Testis (tissue), 3 donors: ENCODE measurements around the gene MED16. TPM values are rescaled to one million over a fixed set of nuclear protein-coding genes. Genes with fewer than 3 reads are reported as not detected.

ENCODE experiments used
- DNase-seq: peaks from one replicate; pipeline ENCODE4 v3.0.0-alpha.2; 2019
- H3K27ac ChIP-seq, 2 donors: fragments of 200-600 bp; sonication (generic); one replicate each; pipeline ENCODE4 v1.5.1; 2019
- H3K27me3 ChIP-seq: fragments of 200-600 bp; sonication (generic); one replicate; pipeline ENCODE4 v1.5.1; 2019
- H3K36me3 ChIP-seq: fragments of 200-600 bp; sonication (generic); one replicate; pipeline ENCODE4 v1.5.1; 2017; ENCODE audit warnings: low read depth; ENCODE audit errors: missing control alignments
- H3K4me1 ChIP-seq: fragments of 200-600 bp; sonication (generic); one replicate; pipeline ENCODE4 v1.5.1; 2019
- H3K4me3 ChIP-seq, 2 donors: fragments of 200-600 bp; sonication (generic); one replicate each; pipeline ENCODE4 v1.5.1; 2017 to 2019
- H3K9me3 ChIP-seq: fragments of 200-600 bp; sonication (generic); one replicate; pipeline ENCODE4 v1.5.1; 2017
- POLR2A ChIP-seq: fragments of 450-650 bp; IDR thresholded peaks from one replicate; pipeline ENCODE4 v1.6.1; 2017; ENCODE audit warnings: antibody characterized with exemption, mild to moderate bottlenecking, moderate library complexity
- WGBS, 2 donors: methylation state at CpG; one replicate each; pipeline ENCODE4 v1.1.5; 2018; 5-methylcytosine and 5-hydroxymethylcytosine counted together
- intact Hi-C: fragments of 100-400 bp; cut with DNase I; formaldehyde crosslinking; loops from one replicate; pipeline ENCODE4 v1.15.1; 2023; ENCODE audit warnings: low total_unique reads
- polyA plus RNA-seq: library from polyadenylated mRNA; stranded (reverse); fragments of 350-450 nt; fragmentation: Illumina TruSeq; extraction: RNeasy Lipid Tissue Mini Kit (QIAGEN cat#74804); gene quantifications from one replicate; pipeline ENCODE4 v1.2.3, GENCODE V29; 2014; ENCODE audit warnings: low read depth, low replicate concordance; ENCODE audit not compliant: insufficient read depth
- total RNA-seq, 2 donors: library from RNA; depleted of rRNA; stranded (reverse); fragments of >200 nt; gene quantifications; one replicate each; pipeline ENCODE4 v1.2.3, GENCODE V29; 2016
- TF ChIP-seq, protein P1 (sequence below), 3 experiments: fragments of 450-650 bp in 2 of 3; fragments of 200-600 bp in 1 of 3; sonication (generic) in 1 of 3; IDR thresholded peaks; one replicate each; pipeline ENCODE4 v1.5.1; 2016 to 2019; ENCODE audit warnings: antibody characterized with exemption in 3 of 3, mild to moderate bottlenecking in 2 of 3, moderate library complexity in 1 of 3

MED16 gene
- total and polyA plus RNA-seq, 3 donors from 2014 or later = 50.7 to 124 (median 94.7) TPM

DNA sequence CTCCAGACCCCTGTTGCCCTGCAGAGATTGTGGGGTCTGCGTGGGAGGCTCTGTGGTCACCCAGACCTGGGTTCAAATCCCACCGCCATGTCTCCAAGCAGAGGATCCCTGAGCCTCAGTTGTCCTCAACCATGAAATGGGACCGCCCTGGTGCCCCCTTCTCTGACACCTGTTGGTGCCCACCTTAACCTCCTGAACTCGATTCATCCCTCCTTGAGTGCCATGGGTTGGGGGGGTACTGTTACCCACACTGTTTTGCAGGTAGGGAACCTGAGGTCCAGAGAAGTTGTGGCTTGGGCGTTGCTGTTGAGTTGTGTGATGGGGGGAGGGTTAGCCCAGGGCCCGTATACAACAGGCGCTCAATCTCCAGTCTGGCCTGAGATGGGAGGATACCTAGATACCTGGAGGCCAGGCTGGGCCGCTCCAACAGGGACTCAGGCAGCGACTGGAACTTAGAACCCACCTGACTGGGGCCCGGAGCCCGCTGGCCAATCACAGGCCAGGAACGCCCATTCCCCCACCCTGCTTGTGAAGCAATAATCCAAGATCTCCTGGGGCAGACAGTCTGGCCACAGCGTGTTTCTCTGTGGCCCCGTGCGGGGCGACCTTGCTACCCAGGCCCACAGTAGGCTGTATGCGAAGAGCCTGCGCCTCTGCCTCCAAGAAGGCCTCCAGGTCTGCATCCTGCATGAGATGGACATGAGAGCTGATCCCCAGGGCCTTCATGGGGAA lies 35.6 kb upstream of the MED16 start:
- H3K27ac ChIP-seq = no peak overlapping the region
- no peak for DNase-seq
- TF ChIP-seq, protein P1, sequence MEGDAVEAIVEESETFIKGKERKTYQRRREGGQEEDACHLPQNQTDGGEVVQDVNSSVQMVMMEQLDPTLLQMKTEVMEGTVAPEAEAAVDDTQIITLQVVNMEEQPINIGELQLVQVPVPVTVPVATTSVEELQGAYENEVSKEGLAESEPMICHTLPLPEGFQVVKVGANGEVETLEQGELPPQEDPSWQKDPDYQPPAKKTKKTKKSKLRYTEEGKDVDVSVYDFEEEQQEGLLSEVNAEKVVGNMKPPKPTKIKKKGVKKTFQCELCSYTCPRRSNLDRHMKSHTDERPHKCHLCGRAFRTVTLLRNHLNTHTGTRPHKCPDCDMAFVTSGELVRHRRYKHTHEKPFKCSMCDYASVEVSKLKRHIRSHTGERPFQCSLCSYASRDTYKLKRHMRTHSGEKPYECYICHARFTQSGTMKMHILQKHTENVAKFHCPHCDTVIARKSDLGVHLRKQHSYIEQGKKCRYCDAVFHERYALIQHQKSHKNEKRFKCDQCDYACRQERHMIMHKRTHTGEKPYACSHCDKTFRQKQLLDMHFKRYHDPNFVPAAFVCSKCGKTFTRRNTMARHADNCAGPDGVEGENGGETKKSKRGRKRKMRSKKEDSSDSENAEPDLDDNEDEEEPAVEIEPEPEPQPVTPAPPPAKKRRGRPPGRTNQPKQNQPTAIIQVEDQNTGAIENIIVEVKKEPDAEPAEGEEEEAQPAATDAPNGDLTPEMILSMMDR (IDR thresholded peaks at IDR 0.05) = no peak
- TF ChIP-seq POLR2A = no peak
- 92 to 100% methylated on average over 3 to 18 of the region's 18 CpGs for WGBS, 2 donors
- intact Hi-C loops = loop anchor here (5.0 to 10.0 kb wide), 2 partner anchors 54 to 144 kb away; partner anchors contain the start of gene WDR18
- H3K4me1 ChIP-seq = peaks cover 29% of the 10 kb centered on the region
- H3K27me3 ChIP-seq = no peaks in the 10 kb centered on the region
- no peaks in the 10 kb centered on the region for H3K36me3 ChIP-seq
- no peak overlapping the region for H3K4me3 ChIP-seq
- H3K9me3 ChIP-seq = no peaks in the 10 kb centered on the region

DNA sequence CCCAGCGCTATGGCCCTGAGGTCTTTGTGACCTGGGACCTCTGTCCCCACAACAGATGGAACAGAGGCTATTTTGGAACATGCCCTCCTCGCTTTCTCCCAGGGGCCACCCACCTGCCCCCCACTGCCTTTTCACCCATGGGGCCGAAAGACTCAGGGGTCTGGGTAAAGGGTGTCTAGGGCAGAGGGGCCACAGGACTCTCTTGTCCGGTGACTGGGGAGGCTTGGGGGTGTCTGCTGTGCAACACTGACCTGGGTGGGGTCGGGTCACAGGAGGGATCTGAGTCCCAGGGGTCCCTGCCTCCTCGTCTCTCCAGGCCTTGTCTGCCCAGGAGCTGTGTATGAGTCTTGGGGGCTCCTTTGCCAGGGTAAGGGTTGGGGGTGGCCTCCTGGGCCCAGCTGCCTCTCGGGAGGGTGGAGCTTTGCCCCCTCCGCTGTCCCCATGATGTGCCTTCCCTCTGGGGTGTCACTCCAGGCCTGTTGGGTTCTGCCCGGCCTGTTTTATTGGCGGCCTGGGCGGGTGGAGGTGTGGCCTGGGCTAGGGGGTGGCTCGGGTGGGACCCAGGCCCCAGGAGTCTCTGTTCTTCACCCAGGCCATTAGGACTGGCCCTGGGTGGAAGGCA lies 34.9 kb upstream of the MED16 start:
- Histone ChIP-seq H3K36me3 (no peaks in the 10 kb centered on the region), H3K27me3 (no peaks in the 10 kb centered on the region), H3K27ac (peak overlapping the region; percentile 61 to 78), H3K4me1 (peaks cover 22% of the 10 kb centered on the region), H3K9me3 (no peaks in the 10 kb centered on the region), H3K4me3 (no peak overlapping the region)
- no peak for DNase-seq
- WGBS, 2 donors = 50 to 66% methylated on average over 5 to 12 of the region's 12 CpGs
- intact Hi-C loops = loop anchor here (5.0 to 10.0 kb wide), 2 partner anchors 54 to 143 kb away; partner anchors contain the start of gene WDR18
- no peak for TF ChIP-seq POLR2A
- TF ChIP-seq, protein P1 (IDR thresholded peaks at IDR 0.05) = no peak

- peak overlapping the region; percentile 78 to 82 for H3K4me3 ChIP-seq
- no peaks in the 10 kb centered on the region for H3K27me3 ChIP-seq
- H3K9me3 ChIP-seq = no peaks in the 10 kb centered on the region
- H3K36me3 ChIP-seq = no peaks in the 10 kb centered on the region
- H3K4me1 ChIP-seq = peaks cover 18% of the 10 kb centered on the region
- DNase-seq = no peak
- no peak for TF ChIP-seq POLR2A
- TF ChIP-seq, protein P1 (IDR thresholded peaks at IDR 0.05) = no peak
- WGBS, 2 donors = 6% methylated on average over 14 of the region's 15 CpGs; no CpG with 5 or more reads in 1 of the 2 donors
- intact Hi-C loops = loop anchor here (5.0 to 10.0 kb wide), 2 partner anchors 55 to 143 kb away; partner anchors contain the start of gene WDR18
- peak overlapping the region; percentile 61 to 78 for H3K27ac ChIP-seq
Observed at GRCh38 chr19:927351-927779, 34.4 kb upstream of the MED16 start.

- H3K27me3 ChIP-seq = no peaks in the 10 kb centered on the region
- peak overlapping the region; percentile 61 to 78 for H3K27ac ChIP-seq
- H3K4me3 ChIP-seq = peak overlapping the region; percentile 78 to 82
- DNase-seq = no peak
- H3K4me1 ChIP-seq = peaks cover 18% of the 10 kb centered on the region
- H3K9me3 ChIP-seq = no peaks in the 10 kb centered on the region
- intact Hi-C loops = loop anchor here (5.0 to 10.0 kb wide), 2 partner anchors 56 to 142 kb away; partner anchors contain the start of gene WDR18
- H3K36me3 ChIP-seq = no peaks in the 10 kb centered on the region
- 0 to 1% methylated on average over 33 to 51 of the region's 52 CpGs for WGBS, 2 donors
- TF ChIP-seq POLR2A = no peak
- TF ChIP-seq, protein P1 (IDR thresholded peaks at IDR 0.05) = no peak
Observed at GRCh38 chr19:926589-927350, 33.8 kb upstream of the MED16 start.
